Stimulated activated CD4-positive, alpha-beta T cell treated with anti-CD3 and anti-CD28 coated beads, Interleukin-2, amount 100 ng/mL, for 24 hours (primary cell): ENCODE measurements around the gene HBM.
"Not testable (repeated sequence)": the region's sequence is repeated elsewhere in the genome, so short reads cannot be mapped to it uniquely, and the experiment has no call there.

Experiments used
- DNase-seq, 2 donors: peaks; one replicate each; pipeline ENCODE4 v3.0.0-alpha.2; 2020

HBM gene

GRCh38 chr16:149024-149660 is 16.6 kb upstream of the HBM start:
- DNase-seq = no peak

- DNase-seq = no peak
Measured at GRCh38 chr16:152141-153128, 13.3 kb upstream of the HBM start, which contains the start of gene HBZ. Gene HBZ, plus strand, starts transcription at chr16:152644. Its CDS starts 266 bp downstream, at chr16:152910.

- not testable (repeated sequence) for DNase-seq
Measured at GRCh38 chr16:153129-153521, 12.7 kb upstream of the HBM start.

DNA sequence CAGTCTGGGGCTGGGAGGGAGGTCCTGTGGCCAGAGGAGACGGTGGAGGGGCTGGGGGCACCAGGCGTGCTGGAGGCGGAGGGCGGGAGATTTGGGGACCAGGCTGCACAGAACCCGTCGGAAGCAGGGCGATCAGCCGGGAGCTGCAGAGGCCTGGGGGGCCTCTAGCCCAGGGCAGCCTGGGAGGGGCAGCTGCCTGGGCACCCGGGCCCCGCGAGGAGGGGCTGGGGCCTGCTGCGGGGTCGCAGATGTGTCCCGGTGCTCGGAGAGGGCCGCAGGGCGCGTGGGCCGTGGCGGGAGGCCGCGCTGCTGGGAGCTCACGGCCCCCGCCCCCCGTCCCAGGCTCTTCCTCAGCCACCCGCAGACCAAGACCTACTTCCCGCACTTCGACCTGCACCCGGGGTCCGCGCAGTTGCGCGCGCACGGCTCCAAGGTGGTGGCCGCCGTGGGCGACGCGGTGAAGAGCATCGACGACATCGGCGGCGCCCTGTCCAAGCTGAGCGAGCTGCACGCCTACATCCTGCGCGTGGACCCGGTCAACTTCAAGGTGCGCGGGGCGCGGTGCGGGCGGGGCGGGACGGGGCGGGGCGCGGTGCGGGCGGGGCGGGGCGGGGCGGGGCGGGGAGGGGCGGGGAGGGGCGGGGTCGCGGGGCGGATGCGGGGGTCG is 12.1 kb upstream of the HBM start:
- DNase-seq = not testable (repeated sequence)

DNA sequence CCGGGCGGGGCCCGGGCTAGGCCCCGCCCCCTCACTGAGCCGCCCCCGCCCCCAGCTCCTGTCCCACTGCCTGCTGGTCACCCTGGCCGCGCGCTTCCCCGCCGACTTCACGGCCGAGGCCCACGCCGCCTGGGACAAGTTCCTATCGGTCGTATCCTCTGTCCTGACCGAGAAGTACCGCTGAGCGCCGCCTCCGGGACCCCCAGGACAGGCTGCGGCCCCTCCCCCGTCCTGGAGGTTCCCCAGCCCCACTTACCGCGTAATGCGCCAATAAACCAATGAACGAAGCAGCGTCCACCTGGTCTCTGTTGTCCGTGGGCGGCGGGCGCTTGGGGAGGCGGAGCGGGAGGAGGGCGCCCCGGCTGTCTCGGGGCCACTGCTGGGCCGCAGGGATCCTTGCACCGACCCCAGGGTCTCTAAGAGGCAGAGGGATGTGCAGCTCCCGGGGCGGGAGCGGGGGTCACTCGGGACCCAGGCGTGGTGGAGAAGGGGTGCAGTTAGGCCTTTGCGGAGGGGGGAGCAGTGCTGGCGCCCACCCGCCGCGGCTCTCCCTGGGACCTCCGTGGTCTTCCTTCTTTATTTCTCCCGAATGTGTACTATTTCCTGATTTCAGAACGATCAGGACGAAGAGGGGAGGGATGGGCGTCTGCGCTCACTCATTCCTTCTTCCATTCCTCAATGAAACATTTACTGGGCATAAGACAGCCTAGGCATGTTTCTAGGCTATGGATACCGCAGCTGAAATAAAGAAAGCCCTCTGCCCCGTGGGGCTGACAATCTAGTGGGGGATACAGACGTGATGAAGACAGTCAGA is 11.4 kb upstream of the HBM start:
- peak in 1 of 2 donors; percentile 37 for DNase-seq

DNA sequence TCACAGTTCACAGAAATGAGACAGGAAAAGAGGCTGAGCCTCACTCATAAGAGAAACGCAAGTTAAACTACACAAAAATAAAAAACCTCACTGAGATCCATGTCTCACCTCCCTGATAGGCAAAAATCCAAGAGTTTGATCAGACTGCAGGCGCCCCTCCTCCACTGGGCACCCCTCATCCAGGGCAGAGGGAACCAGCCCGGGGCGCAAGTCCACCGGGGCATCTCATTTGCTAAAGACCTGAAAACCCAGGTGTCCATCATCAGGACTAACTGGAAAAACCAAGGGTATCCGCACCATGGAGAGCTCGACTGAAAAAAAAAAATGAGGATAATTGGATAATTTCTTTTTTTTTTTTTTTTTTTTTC is 10.8 kb upstream of the HBM start:
- no peak for DNase-seq

GRCh38 chr16:159136-159849 is 6.5 kb upstream of the HBM start:
- no peak for DNase-seq

- not testable (repeated sequence) for DNase-seq
Measured at GRCh38 chr16:160242-160641, 5.5 kb upstream of the HBM start.

GRCh38 chr16:160691-161190 is 5.0 kb upstream of the HBM start:
- no peak for DNase-seq

- no peak for DNase-seq
Measured at GRCh38 chr16:162271-162991, 3.3 kb upstream of the HBM start.

DNA sequence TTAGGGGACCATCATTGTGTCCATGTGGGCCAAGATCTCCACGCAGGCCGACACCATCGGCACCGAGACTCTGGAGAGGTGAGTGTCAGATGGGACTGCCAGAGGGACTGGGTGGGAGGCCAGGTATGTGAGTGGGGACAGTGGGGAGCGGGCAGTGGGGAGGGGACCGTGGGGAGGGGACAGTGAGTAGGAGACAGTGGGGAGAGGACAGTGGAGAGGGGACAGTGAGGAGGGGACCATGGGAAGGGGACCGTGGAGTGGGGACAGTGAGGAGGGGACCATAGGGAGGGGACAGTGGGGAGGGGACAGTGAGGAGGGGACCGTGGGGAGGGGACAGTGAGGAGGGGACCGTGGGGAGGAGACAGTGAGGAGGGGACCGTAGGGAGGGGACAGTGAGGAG is 2.6 kb upstream of the HBM start:
- DNase-seq = not testable (repeated sequence)

- not testable (repeated sequence) for DNase-seq
Measured at GRCh38 chr16:163696-164095, 2.1 kb upstream of the HBM start.

GRCh38 chr16:164134-164823 is 1.5 kb upstream of the HBM start:
- DNase-seq = not testable (repeated sequence)

DNA sequence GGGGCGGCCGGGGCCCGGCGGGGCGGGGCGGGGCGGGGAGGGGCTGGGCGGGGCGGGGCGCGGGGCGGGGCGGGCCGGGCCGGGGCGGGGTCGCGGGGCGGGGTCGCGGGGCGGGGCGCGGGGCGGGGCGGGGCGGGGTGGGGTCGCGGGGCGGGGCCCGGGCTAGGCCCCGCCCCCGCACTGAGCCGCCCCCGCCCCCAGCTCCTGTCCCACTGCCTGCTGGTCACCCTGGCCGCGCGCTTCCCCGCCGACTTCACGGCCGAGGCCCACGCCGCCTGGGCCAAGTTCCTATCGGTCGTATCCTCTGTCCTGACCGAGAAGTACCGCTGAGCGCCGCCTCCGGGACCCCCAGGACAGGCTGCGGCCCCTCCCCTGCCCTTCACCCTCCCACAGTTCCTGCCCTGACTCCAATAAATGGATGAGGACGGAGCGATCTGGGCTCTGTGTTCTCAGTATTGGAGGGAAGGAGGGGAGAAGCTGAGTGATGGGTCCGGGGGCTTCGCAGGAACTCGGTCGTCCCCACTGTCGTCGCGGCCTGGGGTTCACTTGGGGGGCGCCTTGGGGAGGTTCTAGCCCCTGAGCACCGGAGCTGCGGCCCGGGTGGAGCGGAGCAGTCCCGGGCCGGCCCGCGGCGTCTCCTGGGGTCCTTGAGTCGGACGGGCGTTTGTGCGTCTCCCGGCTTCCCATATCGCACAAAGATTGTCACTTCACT is 795 bp upstream of the HBM start:
- no peak for DNase-seq

- no peak for DNase-seq
Measured at GRCh38 chr16:166375-167121, 770 bp downstream of the HBM start.

- DNase-seq = no peak
Measured at GRCh38 chr16:167122-167690, 1.4 kb downstream of the HBM start.

GRCh38 chr16:168424-168823 is 2.6 kb downstream of the HBM start:
- no peak for DNase-seq

GRCh38 chr16:169014-169413 is 3.2 kb downstream of the HBM start:
- DNase-seq = no peak

- DNase-seq = not testable (repeated sequence)
Measured at GRCh38 chr16:170088-170507, 4.3 kb downstream of the HBM start.
